IPS-18a (cell line): ENCODE measurements around the gene DNM1.
"Not testable (repeated sequence)": the region's sequence is repeated elsewhere in the genome, so short reads cannot be mapped to it uniquely, and the experiment has no call there.

Experiments
- H3K27ac ChIP-seq: one replicate; pipeline ENCODE4 v1.5.1; 2013; ENCODE audit warnings: low read length
- H3K27me3 ChIP-seq: one replicate; pipeline ENCODE4 v1.6.1; 2013; ENCODE audit warnings: mild to moderate bottlenecking, low read length; ENCODE audit not compliant: control insufficient read depth, insufficient read depth
- H3K36me3 ChIP-seq: one replicate; pipeline ENCODE4 v1.6.1; 2013; ENCODE audit warnings: low read depth, low read length; ENCODE audit not compliant: control insufficient read depth
- H3K4me1 ChIP-seq: one replicate; pipeline ENCODE4 v1.6.1; 2013; ENCODE audit warnings: low read depth, low read length; ENCODE audit not compliant: control insufficient read depth
- H3K4me3 ChIP-seq: one replicate; pipeline ENCODE4 v1.5.1; 2013; ENCODE audit warnings: low read length
- H3K9ac ChIP-seq: one replicate; pipeline ENCODE4 v1.6.1; 2013; ENCODE audit warnings: mild to moderate bottlenecking, low read length, moderate library complexity
- H3K9me3 ChIP-seq: one replicate; pipeline ENCODE4 v1.6.1; 2013; ENCODE audit warnings: low read depth, low read length; ENCODE audit not compliant: control insufficient read depth

The DNM1 gene

GRCh38 chr9:128279088-128280073, 76.2 kb downstream of the DNM1 start:
- not testable (repeated sequence) for H3K27ac ChIP-seq, H3K9ac ChIP-seq, H3K4me3 ChIP-seq, H3K4me1 ChIP-seq, H3K27me3 ChIP-seq, H3K36me3 ChIP-seq, H3K9me3 ChIP-seq

GRCh38 chr9:128280084-128280622, 77.0 kb downstream of the DNM1 start:
- H3K9me3 ChIP-seq, result no peaks in the 10 kb centered on the region
- no peak overlapping the region for H3K27ac ChIP-seq
- no peak overlapping the region for H3K4me3 ChIP-seq
- no peaks in the 10 kb centered on the region for H3K36me3 ChIP-seq
- H3K4me1 ChIP-seq, result no peaks in the 10 kb centered on the region
- H3K9ac ChIP-seq, result no peak overlapping the region
- H3K27me3 ChIP-seq, result no peaks in the 10 kb centered on the region

DNA sequence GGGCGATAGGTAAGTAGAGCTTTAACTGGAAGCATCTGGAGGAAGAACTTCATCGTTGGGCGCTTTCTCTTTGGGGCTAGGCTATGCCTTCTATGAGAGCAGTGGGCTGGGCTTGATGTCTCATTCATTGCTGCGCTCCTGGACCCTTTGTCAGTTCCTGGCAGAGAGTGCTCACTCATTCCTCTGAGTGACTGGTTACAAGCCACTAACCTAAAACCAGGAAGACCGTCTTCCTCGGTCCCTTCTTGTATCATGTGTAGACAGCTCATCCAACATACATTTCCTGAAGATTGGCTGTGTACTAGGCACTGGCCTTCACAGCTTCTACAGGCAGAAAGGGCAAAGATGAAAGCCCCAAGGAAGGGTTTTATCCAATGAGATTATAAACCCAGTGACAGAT, 79.3 kb downstream of the DNM1 start:
- Histone ChIP-seq H3K4me1 (no peaks in the 10 kb centered on the region), H3K4me3 (no peak overlapping the region), H3K36me3 (peaks cover 5% of the 10 kb centered on the region), H3K9ac (no peak overlapping the region), H3K9me3 (no peaks in the 10 kb centered on the region), H3K27me3 (no peaks in the 10 kb centered on the region), H3K27ac (no peak overlapping the region)

DNA sequence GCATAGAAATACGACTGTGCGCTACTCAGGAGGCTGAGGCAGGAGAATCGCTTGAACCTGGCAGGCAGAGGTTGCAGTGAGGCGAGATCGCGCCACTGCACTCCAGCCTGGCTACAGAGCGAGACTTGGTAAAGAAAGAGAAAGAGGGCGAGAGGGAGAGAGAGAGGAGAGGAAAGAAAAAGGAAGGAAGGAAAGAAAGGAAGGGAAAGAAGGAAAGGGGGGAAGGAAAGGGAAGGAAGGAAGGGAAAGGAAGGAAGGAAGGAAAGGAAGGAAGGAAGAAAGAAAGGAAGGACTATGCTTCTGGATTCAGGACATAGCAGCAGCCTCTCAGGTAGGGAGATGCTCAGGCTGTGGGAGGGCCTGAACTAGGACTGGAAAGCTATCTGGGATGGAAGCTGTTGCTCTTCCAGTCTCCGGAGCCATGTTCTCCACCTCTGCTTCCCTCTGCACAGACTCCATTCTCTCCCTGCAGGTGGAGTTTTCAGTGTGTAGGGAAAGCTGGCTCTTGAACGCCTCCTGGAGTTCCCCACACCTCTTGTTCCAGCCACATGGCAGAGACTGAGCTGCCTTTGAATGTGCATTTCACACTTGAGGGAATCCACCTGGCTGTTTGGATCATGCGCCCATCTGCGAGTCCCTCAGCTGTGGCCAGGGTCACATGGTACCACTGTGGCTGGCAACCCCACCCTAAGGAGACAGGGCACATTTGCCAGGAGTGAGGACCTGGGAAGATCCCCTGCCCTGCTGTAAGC, 82.0 kb downstream of the DNM1 start:
- H3K4me3 ChIP-seq, result no peak overlapping the region
- no peaks in the 10 kb centered on the region for H3K9me3 ChIP-seq
- no peaks in the 10 kb centered on the region for H3K4me1 ChIP-seq
- peaks cover 5% of the 10 kb centered on the region for H3K36me3 ChIP-seq
- H3K27me3 ChIP-seq, result no peaks in the 10 kb centered on the region
- H3K27ac ChIP-seq, result no peak overlapping the region
- no peak overlapping the region for H3K9ac ChIP-seq

DNA sequence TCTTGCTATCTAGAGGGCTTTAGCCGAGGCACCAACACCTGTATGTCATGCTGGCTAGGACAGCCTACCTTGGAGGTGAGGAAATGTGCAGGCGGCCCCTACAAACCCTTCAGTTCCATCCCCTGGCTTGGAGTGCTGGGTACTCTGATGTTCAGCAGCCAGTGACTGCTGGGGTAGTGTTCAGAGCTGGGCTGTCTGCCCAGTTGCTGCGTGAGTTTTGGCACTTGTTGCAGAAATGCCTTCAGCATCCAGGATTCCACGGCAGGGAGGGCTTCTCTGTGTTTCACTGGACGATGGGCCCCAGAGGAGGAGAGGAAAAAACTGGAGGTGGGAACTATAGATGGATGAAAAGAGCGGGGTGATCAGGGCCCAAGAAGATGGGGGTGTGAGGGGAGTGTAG, 83.3 kb downstream of the DNM1 start:
- H3K9ac ChIP-seq, result no peak overlapping the region
- H3K27me3 ChIP-seq, result no peaks in the 10 kb centered on the region
- no peaks in the 10 kb centered on the region for H3K4me1 ChIP-seq
- H3K27ac ChIP-seq, result no peak overlapping the region
- peaks cover 5% of the 10 kb centered on the region for H3K36me3 ChIP-seq
- no peaks in the 10 kb centered on the region for H3K9me3 ChIP-seq
- no peak overlapping the region for H3K4me3 ChIP-seq

DNA sequence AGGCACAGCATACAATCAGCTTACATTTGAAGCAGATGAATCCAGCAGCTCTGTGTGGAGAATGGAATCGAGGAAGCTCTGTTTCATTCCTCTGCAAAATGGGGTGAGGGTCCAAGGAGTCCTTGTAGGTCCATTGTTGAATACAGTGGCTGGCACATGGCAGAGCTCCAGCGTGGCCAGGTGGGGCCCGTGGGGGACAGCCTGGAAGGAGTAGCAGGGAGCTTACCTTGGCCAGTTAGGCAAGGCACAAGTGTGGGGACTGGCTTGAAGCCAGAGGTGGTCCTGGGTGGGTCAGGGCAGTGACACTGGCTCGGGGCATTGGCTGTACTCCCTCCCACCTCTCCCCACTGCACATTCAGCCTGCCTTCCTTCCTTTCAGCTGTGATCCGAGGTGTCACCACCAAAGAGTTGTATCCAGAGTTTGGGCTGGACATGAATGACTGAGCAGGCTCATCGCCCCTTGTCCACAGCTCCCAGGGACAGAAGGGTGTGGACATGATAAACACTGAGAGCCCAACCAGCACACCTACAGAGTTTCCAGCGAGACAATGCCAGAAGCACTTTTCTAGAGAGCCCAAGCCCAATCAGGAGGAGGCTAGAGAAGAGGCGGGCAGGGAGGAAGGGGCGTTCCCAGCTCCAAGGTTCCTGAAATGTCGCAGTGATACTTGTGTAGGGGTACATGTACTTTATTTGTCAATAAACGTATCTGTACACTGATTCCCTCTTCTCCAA, 85.3 kb downstream of the DNM1 start:
- Histone ChIP-seq H3K27ac (no peak overlapping the region), H3K4me1 (no peaks in the 10 kb centered on the region), H3K36me3 (peaks cover 5% of the 10 kb centered on the region), H3K27me3 (no peaks in the 10 kb centered on the region), H3K9ac (no peak overlapping the region), H3K4me3 (no peak overlapping the region), H3K9me3 (no peaks in the 10 kb centered on the region)

- Histone ChIP-seq H3K27me3 (no peaks in the 10 kb centered on the region), H3K9me3 (no peaks in the 10 kb centered on the region), H3K4me1 (no peaks in the 10 kb centered on the region), H3K9ac (no peak overlapping the region), H3K36me3 (no peaks in the 10 kb centered on the region), H3K27ac (no peak overlapping the region), H3K4me3 (no peak overlapping the region)
These were observed 88.8 kb downstream of the DNM1 start for GRCh38 chr9:128292009-128292408.

- Histone ChIP-seq H3K4me3 (no peak overlapping the region), H3K9ac (no peak overlapping the region), H3K4me1 (no peaks in the 10 kb centered on the region), H3K27me3 (no peaks in the 10 kb centered on the region), H3K27ac (no peak overlapping the region), H3K9me3 (no peaks in the 10 kb centered on the region), H3K36me3 (no peaks in the 10 kb centered on the region)
These were observed 89.9 kb downstream of the DNM1 start for GRCh38 chr9:128293091-128293490.

- Histone ChIP-seq H3K36me3 (no peaks in the 10 kb centered on the region), H3K9me3 (no peaks in the 10 kb centered on the region), H3K27ac (no peak overlapping the region), H3K4me1 (no peaks in the 10 kb centered on the region), H3K4me3 (no peak overlapping the region), H3K27me3 (no peaks in the 10 kb centered on the region), H3K9ac (no peak overlapping the region)
These were observed 91.0 kb downstream of the DNM1 start for GRCh38 chr9:128294142-128294541.

- no peak overlapping the region for H3K9ac ChIP-seq
- H3K4me3 ChIP-seq, result no peak overlapping the region
- no peaks in the 10 kb centered on the region for H3K36me3 ChIP-seq
- no peaks in the 10 kb centered on the region for H3K9me3 ChIP-seq
- H3K27ac ChIP-seq, result no peak overlapping the region
- no peaks in the 10 kb centered on the region for H3K4me1 ChIP-seq
- no peaks in the 10 kb centered on the region for H3K27me3 ChIP-seq
These were observed 93.4 kb downstream of the DNM1 start for GRCh38 chr9:128296340-128297220.
